ENCODE measurements around the gene CYP27A1. TPM values are rescaled to one million over a fixed set of nuclear protein-coding genes. Genes with fewer than 3 reads are reported as not detected.
A peak's percentile ranks its signal among the peaks of the same experiment; 100 is the strongest.

CYP27A1 gene
- total and polyA plus RNA-seq, 2 of the 4 experiments (the other 2 are of a cell fraction) = 5.2 to 5.3 TPM

DNA sequence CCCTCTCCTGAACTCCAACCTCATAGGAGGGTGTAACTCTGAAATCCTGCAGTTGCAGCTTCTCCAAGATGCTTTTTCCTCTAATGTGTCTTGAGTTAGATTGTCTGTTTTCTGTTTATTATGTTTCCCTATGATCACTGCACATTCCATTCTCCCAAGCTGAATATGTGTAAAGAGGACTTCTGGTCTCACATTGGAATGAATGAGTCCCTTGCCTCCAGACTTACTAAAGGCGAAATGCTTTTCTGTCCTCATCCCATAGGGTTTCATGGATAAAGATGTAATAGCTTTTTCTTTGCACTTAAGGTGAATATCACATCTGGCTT lies 35.5 kb upstream of the CYP27A1 start:
- in situ Hi-C loops (cut with MboI; ENCODE audit: low sequenced_read_pairs) = no loop called here

More for the DNA sequence above, 35.5 kb upstream of the CYP27A1 start:
- Histone ChIP-seq H3K9me1 (ENCODE audit: insufficient read depth, low read length) (peaks cover 10% of the 10 kb centered on the region; the same call in 1 of the 2 replicates), H3K14ac (replicated peaks; ENCODE audit: low read depth, low read length) (no peak overlapping the region), H2AK9ac (replicated peaks; ENCODE audit: low read depth, low read length, poor library complexity) (no peak overlapping the region), H4K91ac (ENCODE audit: insufficient read depth, low read depth, low read length) (no peak overlapping the region), H3K18ac (ENCODE audit: low read depth, low read length) (no peak overlapping the region), H3K27me3 (ENCODE audit: control insufficient read depth, insufficient read depth, low read length) (no peaks in the 10 kb centered on the region), H3K4me1 (ENCODE audit: control insufficient read depth, insufficient read depth, low read length) (0 out of 2 replicates have a peak, but pooled peaks cover 2% of the 10 kb centered on the region), H3K23ac (ENCODE audit: low read depth, low read length) (no peak overlapping the region), H4K5ac (ENCODE audit: low read depth, low read length) (no peak overlapping the region), H2BK120ac (ENCODE audit: low read depth, low read length) (no peak overlapping the region), H4K8ac (ENCODE audit: low read depth in 2 of 2, low read length in 2 of 2) (no peak overlapping the region), H2AK5ac (ENCODE audit: low read depth, low read length) (no peak overlapping the region), H4K20me1 (ENCODE audit: insufficient read depth, low read length) (no peaks in the 10 kb centered on the region), H3K4ac (ENCODE audit: low read depth, low read length) (no peak overlapping the region), H3K9ac (ENCODE audit: low read depth, low read length) (no peak overlapping the region), H3K4me3 (ENCODE audit: insufficient read depth, low read depth, low read length) (no peak overlapping the region), H3K27ac (ENCODE audit: insufficient read depth, low read length) (no peak overlapping the region), H2AFZ (replicated peaks; ENCODE audit: low read length, poor library complexity) (no peak overlapping the region), H2BK5ac (ENCODE audit: low read depth, low read length, poor library complexity, severe bottlenecking) (peak overlapping the region; percentile 15), H3K56ac (ENCODE audit: extremely low read depth, insufficient read depth, low read length) (no peak overlapping the region), H3K4me2 (ENCODE audit: low read depth, low read length) (no peak overlapping the region), H3K36me3 (ENCODE audit: control insufficient read depth, insufficient read depth, low read length) (peaks cover 46% of the 10 kb centered on the region), H3K79me1 (ENCODE audit: low read depth in 1 of 2, low read length in 2 of 2) (peaks cover 0 to 3% of the 10 kb centered on the region in 2 experiments; a peak in 2 of 4 replicates), H2BK15ac (ENCODE audit: low read depth, low read length) (no peak overlapping the region), H2BK20ac (ENCODE audit: low read depth, low read length) (no peak overlapping the region), H3K9me3 (ENCODE audit: control insufficient read depth, insufficient read depth, low read length) (no peaks in the 10 kb centered on the region)
- BruUV-seq (replicated peaks) = no TSS peak
- POLR2A ChIA-PET (ENCODE audit: unreplicated experiment) = no interaction called here
- DNase-seq (no peak), ATAC-seq (ENCODE audit: low read depth) (peak; percentile 46)
- intact Hi-C loops (cut with micrococcal nuclease) (no loop called here), dilution Hi-C loops (cut with HindIII; ENCODE audit: low sequenced_read_pairs, unreplicated experiment) (no loop called here)
- no peak for TF ChIP-seq ELK1 (IDR thresholded peaks at IDR 0.05; ENCODE audit: borderline replicate concordance, low read depth, low read length)
- no peak for TF ChIP-seq CHD1 (IDR thresholded peaks at IDR 0.05; ENCODE audit: low read depth, low read length)
- TF ChIP-seq, protein P1, sequence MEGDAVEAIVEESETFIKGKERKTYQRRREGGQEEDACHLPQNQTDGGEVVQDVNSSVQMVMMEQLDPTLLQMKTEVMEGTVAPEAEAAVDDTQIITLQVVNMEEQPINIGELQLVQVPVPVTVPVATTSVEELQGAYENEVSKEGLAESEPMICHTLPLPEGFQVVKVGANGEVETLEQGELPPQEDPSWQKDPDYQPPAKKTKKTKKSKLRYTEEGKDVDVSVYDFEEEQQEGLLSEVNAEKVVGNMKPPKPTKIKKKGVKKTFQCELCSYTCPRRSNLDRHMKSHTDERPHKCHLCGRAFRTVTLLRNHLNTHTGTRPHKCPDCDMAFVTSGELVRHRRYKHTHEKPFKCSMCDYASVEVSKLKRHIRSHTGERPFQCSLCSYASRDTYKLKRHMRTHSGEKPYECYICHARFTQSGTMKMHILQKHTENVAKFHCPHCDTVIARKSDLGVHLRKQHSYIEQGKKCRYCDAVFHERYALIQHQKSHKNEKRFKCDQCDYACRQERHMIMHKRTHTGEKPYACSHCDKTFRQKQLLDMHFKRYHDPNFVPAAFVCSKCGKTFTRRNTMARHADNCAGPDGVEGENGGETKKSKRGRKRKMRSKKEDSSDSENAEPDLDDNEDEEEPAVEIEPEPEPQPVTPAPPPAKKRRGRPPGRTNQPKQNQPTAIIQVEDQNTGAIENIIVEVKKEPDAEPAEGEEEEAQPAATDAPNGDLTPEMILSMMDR (conservative IDR thresholded peaks at IDR 0.05; ENCODE audit: low read depth, low read length) = no peak
- TF ChIP-seq MAFK (IDR thresholded peaks at IDR 0.05; ENCODE audit: low read depth, low read length) = no peak
- TF ChIP-seq NFE2L2 (IDR thresholded peaks at IDR 0.05; ENCODE audit: low read depth, low read length) = no peak
- no peak for TF ChIP-seq MXI1 (IDR thresholded peaks at IDR 0.05; ENCODE audit: borderline replicate concordance, low read depth, low read length)
- TF ChIP-seq RAD21 (IDR thresholded peaks at IDR 0.05; ENCODE audit: low read length) = no peak
- no peak for TF ChIP-seq SMC3 (IDR thresholded peaks at IDR 0.05; ENCODE audit: low read depth, low read length)
- TF ChIP-seq RCOR1 (IDR thresholded peaks at IDR 0.05; ENCODE audit: insufficient replicate concordance, low read length) = no peak
- TF ChIP-seq RFX5 (IDR thresholded peaks at IDR 0.05; ENCODE audit: low read depth, low read length) = no peak
- TF ChIP-seq BHLHE40 (IDR thresholded peaks at IDR 0.05; ENCODE audit: low read depth, low read length) = no peak
- no CpG with 5 or more reads among the region's 1 CpG for WGBS, 2 experiments (ENCODE audit: extremely low coverage in 2 of 2, insufficient read length in 1 of 2)
- CTCF ChIA-PET = no interaction called here

Data from IMR-90 (cell line).